HUES6 (cell line): ENCODE data around the gene TMCO5A.

ENCODE experiments used
- H3K27ac ChIP-seq: 2 replicates; pipeline ENCODE4 v1.7.0; 2013; ENCODE audit warnings: low read depth, mild to moderate bottlenecking, low read length, inconsistent platforms
- H3K27me3 ChIP-seq: 2 replicates; pipeline ENCODE4 v1.6.1; 2013; ENCODE audit warnings: low read length; ENCODE audit not compliant: control insufficient read depth, insufficient read depth
- H3K36me3 ChIP-seq: 2 replicates; pipeline ENCODE4 v1.6.1; 2013; ENCODE audit warnings: low read length; ENCODE audit not compliant: control insufficient read depth, insufficient read depth
- H3K4me1 ChIP-seq: 2 replicates; pipeline ENCODE4 v1.6.1; 2013; ENCODE audit warnings: low read length; ENCODE audit not compliant: control insufficient read depth, insufficient read depth
- H3K4me3 ChIP-seq: 2 replicates; pipeline ENCODE4 v1.5.1; 2013; ENCODE audit warnings: low read depth, low read length
- H3K9ac ChIP-seq: one replicate; pipeline ENCODE4 v1.6.1; 2013; ENCODE audit warnings: mild to moderate bottlenecking, low read length
- H3K9me3 ChIP-seq: 2 replicates; pipeline ENCODE4 v1.6.1; 2013; ENCODE audit warnings: low read depth, low read length; ENCODE audit not compliant: control insufficient read depth, insufficient read depth

TMCO5A gene

DNA sequence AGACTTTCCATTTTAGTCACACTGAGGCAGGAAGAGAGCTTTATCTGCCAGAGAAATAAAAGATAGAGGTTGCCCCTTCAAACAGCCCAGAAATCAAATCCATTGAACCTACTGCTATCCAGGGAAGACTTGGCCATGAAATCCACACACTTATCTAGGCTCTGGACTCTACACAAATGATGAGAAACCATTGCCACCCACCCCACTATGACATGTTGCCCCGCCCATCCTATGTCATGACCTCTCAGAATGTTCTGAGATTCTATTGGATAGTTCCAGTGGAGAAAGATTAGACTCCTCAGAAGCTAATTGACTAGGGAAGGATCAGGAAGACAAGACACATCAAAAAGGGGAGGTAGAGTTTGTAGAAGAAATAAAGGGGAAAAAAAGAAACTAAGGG, at the start of gene TMCO5A:
Gene TMCO5A (plus strand): TSS at position 301 of the 400 bp plus-strand sequence. CDS start 1,684 bp downstream, outside the sequence.
- no peak within 1 kb of the TSS for H3K9ac ChIP-seq
- no peaks in the 10 kb centered on the region for H3K27me3 ChIP-seq
- H3K27ac ChIP-seq: no peak within 1 kb of the TSS
- no peaks in the 10 kb centered on the region for H3K36me3 ChIP-seq
- H3K4me1 ChIP-seq: no peaks in the 10 kb centered on the region
- no peaks in the 10 kb centered on the region for H3K9me3 ChIP-seq
- H3K4me3 ChIP-seq: no peak within 1 kb of the TSS

- no peaks in the 10 kb centered on the region for H3K4me1 ChIP-seq
Measured at GRCh38 chr15:37885651-37886050, 48.8 kb upstream of the TMCO5A start.

DNA sequence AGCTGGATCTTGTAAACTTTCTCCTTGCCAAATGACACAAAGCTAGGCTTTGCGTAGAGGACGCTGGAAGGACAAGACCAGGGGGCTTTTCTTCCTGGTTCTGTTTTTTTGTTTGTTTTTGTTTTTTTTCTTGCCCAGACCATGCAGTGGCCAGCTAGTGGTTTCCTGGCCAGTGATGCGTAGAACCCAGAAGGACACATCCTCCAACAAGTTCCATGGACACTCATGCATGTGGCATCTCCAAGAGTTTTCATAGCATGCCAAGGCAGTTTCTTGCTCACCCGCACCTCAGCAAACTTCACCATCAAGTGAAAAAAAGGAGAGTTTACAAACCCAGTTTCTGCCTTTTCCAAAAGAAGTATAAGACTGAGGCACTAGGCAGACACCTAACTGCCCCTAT, 46.1 kb upstream of the TMCO5A start:
- H3K27me3 ChIP-seq: no peaks in the 10 kb centered on the region
- H3K36me3 ChIP-seq: no peaks in the 10 kb centered on the region
- H3K4me3 ChIP-seq: no peak overlapping the region
- no peaks in the 10 kb centered on the region for H3K9me3 ChIP-seq
- H3K27ac ChIP-seq: no peak overlapping the region
- H3K9ac ChIP-seq: no peak overlapping the region
- no peaks in the 10 kb centered on the region for H3K4me1 ChIP-seq

More at GRCh38 chr15:37885651-37886050, 48.8 kb upstream of the TMCO5A start:
- no peaks in the 10 kb centered on the region for H3K36me3 ChIP-seq
- H3K9ac ChIP-seq: no peak overlapping the region
- no peak overlapping the region for H3K4me3 ChIP-seq
- no peak overlapping the region for H3K27ac ChIP-seq
- H3K9me3 ChIP-seq: no peaks in the 10 kb centered on the region
- H3K27me3 ChIP-seq: no peaks in the 10 kb centered on the region

DNA sequence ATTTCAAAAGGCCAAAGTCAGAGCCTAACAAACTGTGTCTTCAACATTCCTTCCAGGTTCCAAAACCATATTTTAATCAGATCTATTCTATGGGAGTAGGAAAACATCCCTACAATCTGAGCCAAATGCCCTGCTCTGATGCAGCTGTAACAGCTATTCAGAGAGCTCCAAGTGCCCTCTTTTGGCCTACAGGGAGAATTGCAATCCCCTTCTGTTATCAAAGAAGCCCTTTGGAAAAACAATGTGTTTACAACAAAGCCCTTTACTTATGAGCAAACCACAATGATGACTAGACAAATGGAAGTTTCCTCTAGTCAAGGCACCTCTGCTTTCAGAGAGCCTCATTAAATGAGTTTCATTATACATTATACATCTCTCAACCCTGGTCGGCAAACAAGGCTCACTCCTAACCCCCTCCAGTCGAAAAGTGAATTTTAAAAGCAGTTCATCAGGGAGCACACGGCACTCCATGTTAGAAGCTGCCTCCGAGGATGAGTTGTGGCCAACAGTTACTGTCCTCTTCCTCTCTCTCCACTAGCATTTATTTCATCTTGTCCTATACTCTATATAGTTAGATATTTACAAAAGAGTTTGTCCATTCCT, 42.6 kb upstream of the TMCO5A start:
- H3K27ac ChIP-seq: no peak overlapping the region
- H3K4me3 ChIP-seq: no peak overlapping the region
- H3K9me3 ChIP-seq: no peaks in the 10 kb centered on the region
- no peaks in the 10 kb centered on the region for H3K4me1 ChIP-seq
- H3K9ac ChIP-seq: no peak overlapping the region
- no peaks in the 10 kb centered on the region for H3K36me3 ChIP-seq
- no peaks in the 10 kb centered on the region for H3K27me3 ChIP-seq

GRCh38 chr15:37893309-37893708, 41.1 kb upstream of the TMCO5A start:
- Histone ChIP-seq H3K9ac (no peak overlapping the region), H3K27me3 (no peaks in the 10 kb centered on the region), H3K9me3 (no peaks in the 10 kb centered on the region), H3K4me3 (no peak overlapping the region), H3K27ac (no peak overlapping the region), H3K4me1 (no peaks in the 10 kb centered on the region), H3K36me3 (no peaks in the 10 kb centered on the region)

DNA sequence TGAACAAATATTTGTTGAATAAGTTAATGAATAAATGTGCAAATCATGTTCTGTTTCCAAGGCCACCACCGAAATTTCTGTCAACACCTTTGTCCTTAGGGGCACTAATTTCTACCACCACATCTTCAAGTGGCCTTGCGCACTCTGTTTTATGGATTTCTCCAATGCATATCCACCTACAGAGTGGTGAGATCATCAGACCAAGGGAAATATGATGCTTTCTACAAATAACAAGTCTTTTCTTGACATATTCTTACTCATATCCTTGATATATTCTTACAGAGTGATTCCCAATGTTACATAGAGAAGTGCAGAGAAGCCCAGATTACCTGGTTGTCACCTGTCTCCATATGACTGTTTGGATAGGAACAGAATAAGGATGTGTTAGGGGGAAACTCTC, 36.1 kb upstream of the TMCO5A start:
- no peaks in the 10 kb centered on the region for H3K27me3 ChIP-seq
- no peaks in the 10 kb centered on the region for H3K9me3 ChIP-seq
- no peaks in the 10 kb centered on the region for H3K4me1 ChIP-seq
- H3K9ac ChIP-seq: no peak overlapping the region
- no peak overlapping the region for H3K27ac ChIP-seq
- no peak overlapping the region for H3K4me3 ChIP-seq
- H3K36me3 ChIP-seq: no peaks in the 10 kb centered on the region

- Histone ChIP-seq H3K27me3 (no peaks in the 10 kb centered on the region), H3K4me3 (no peak overlapping the region), H3K9me3 (no peaks in the 10 kb centered on the region), H3K4me1 (no peaks in the 10 kb centered on the region), H3K9ac (no peak overlapping the region), H3K36me3 (no peaks in the 10 kb centered on the region), H3K27ac (no peak overlapping the region)
Measured at GRCh38 chr15:37900326-37901221, 33.9 kb upstream of the TMCO5A start.

- Histone ChIP-seq H3K4me1 (no peaks in the 10 kb centered on the region), H3K36me3 (no peaks in the 10 kb centered on the region)
Measured at GRCh38 chr15:37902126-37902525, 32.3 kb upstream of the TMCO5A start.

GRCh38 chr15:37903919-37904625, 30.4 kb upstream of the TMCO5A start:
- H3K27me3 ChIP-seq: no peaks in the 10 kb centered on the region
- H3K4me3 ChIP-seq: no peak overlapping the region
- H3K4me1 ChIP-seq: no peaks in the 10 kb centered on the region
- H3K9ac ChIP-seq: no peak overlapping the region
- no peaks in the 10 kb centered on the region for H3K9me3 ChIP-seq
- no peaks in the 10 kb centered on the region for H3K36me3 ChIP-seq
- H3K27ac ChIP-seq: no peak overlapping the region

More at GRCh38 chr15:37902126-37902525, 32.3 kb upstream of the TMCO5A start:
- Histone ChIP-seq H3K4me3 (no peak overlapping the region), H3K9me3 (no peaks in the 10 kb centered on the region), H3K9ac (no peak overlapping the region), H3K27ac (no peak overlapping the region), H3K27me3 (no peaks in the 10 kb centered on the region)

DNA sequence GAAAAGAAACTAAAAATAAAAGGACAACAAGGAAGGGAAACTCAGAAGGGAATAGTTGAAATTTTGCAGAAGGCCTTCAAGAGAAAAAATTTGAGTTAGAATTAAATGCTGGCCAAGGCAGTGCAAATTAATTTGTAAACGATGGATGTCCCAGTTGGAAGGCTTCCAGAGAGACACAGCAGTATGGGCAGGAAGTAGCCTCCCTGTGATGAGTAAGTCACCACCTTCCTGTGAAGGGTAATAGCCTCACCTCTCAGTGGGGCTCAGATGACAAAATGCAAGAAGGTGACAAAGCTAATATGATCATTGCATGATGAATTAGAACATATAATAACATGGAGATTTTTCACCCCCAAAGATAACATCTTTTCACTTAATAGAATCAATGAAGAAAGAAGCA, 27.3 kb upstream of the TMCO5A start:
- Histone ChIP-seq H3K4me1 (peaks cover 3% of the 10 kb centered on the region; the same call in 1 of the 2 replicates), H3K27me3 (no peaks in the 10 kb centered on the region), H3K4me3 (no peak overlapping the region), H3K9ac (no peak overlapping the region), H3K9me3 (no peaks in the 10 kb centered on the region), H3K27ac (no peak overlapping the region), H3K36me3 (no peaks in the 10 kb centered on the region)
